SK-N-SH treated with all-trans-retinoic acid at 6 μM for 48 hours (cell line): ENCODE data around the gene WDR18.

Experiments used
- ATAC-seq: fragments of 200-7000 bp; cut with Tn5 transposase; 3 replicates; pipeline ENCODE4 v1.9.1; 2020; ENCODE audit warnings: mild to moderate bottlenecking, moderate library complexity
- ARNTL ChIP-seq: fragments of 450-650 bp; formaldehyde crosslinking; IDR thresholded peaks from 2 replicates; pipeline ENCODE4 v1.5.0; 2020; ENCODE audit warnings: low read depth, mild to moderate bottlenecking, moderate library complexity, borderline replicate concordance
- CSDC2 ChIP-seq: fragments of 250-450 bp; sonication (Bioruptor Pico); IDR thresholded peaks from 2 replicates; pipeline ENCODE4 v1.5.0; 2020; ENCODE audit warnings: mild to moderate bottlenecking, moderate library complexity
- ESRRG ChIP-seq: fragments of 250-450 bp; sonication (Bioruptor Pico); IDR thresholded peaks from 2 replicates; pipeline ENCODE4 v1.6.1; 2021; ENCODE audit warnings: mild to moderate bottlenecking
- OSR1 ChIP-seq: fragments of 250-450 bp; sonication (Bioruptor Pico); IDR thresholded peaks from 2 replicates; pipeline ENCODE4 v1.8.0; 2022; ENCODE audit warnings: moderate library complexity, mild to moderate bottlenecking, inconsistent platforms
- RARB ChIP-seq: fragments of 250-450 bp; sonication (Bioruptor Pico); IDR thresholded peaks from 2 replicates; pipeline ENCODE4 v1.8.0; 2021; ENCODE audit warnings: mild to moderate bottlenecking, moderate library complexity
- SNAI2 ChIP-seq: fragments of 250-450 bp; sonication (Bioruptor Pico); IDR thresholded peaks from 2 replicates; pipeline ENCODE4 v1.5.0; 2020; ENCODE audit warnings: mild to moderate bottlenecking, moderate library complexity
- TCF4 ChIP-seq: fragments of 250-450 bp; sonication (Bioruptor Pico); IDR thresholded peaks from 2 replicates; pipeline ENCODE4 v1.8.0; 2021; ENCODE audit warnings: mild to moderate bottlenecking, moderate library complexity, borderline replicate concordance
- TOX ChIP-seq: fragments of 250-450 bp; sonication (Bioruptor Pico); IDR thresholded peaks from 2 replicates; pipeline ENCODE4 v1.8.0; 2021; ENCODE audit warnings: mild to moderate bottlenecking, moderate library complexity, borderline replicate concordance
- ZFP30 ChIP-seq: fragments of 450-650 bp; formaldehyde crosslinking; IDR thresholded peaks from 2 replicates; pipeline ENCODE4 v1.5.0; 2022; ENCODE audit warnings: mild to moderate bottlenecking, moderate library complexity
- ZNF565 ChIP-seq: fragments of 450-650 bp; formaldehyde crosslinking; conservative IDR thresholded peaks from 2 replicates; pipeline ENCODE4 v1.5.0; 2020; ENCODE audit warnings: low read depth, mild to moderate bottlenecking, moderate library complexity
- ZNF70 ChIP-seq: fragments of 450-650 bp; formaldehyde crosslinking; IDR thresholded peaks from 2 replicates; pipeline ENCODE4 v1.5.0; 2020; ENCODE audit warnings: mild to moderate bottlenecking, moderate library complexity
- TF ChIP-seq, protein P1 (sequence below): fragments of 250-450 bp; sonication (Bioruptor Pico); IDR thresholded peaks from 2 replicates; pipeline ENCODE4 v1.8.0; 2021; ENCODE audit warnings: low read depth, mild to moderate bottlenecking, moderate library complexity, borderline replicate concordance
- TF ChIP-seq, protein P2 (sequence below): fragments of 250-450 bp; sonication (Bioruptor Pico); IDR thresholded peaks from 2 replicates; pipeline ENCODE4 v1.5.1; 2021; ENCODE audit warnings: mild to moderate bottlenecking, moderate library complexity
- TF ChIP-seq, protein P3 (sequence below): fragments of 250-450 bp; sonication (Bioruptor Pico); IDR thresholded peaks from 2 replicates; pipeline ENCODE4 v1.8.0; 2020; ENCODE audit warnings: mild to moderate bottlenecking, moderate library complexity, borderline replicate concordance
- TF ChIP-seq, protein P4 (sequence below): fragments of 250-450 bp; sonication (Bioruptor Pico); IDR thresholded peaks from 2 replicates; pipeline ENCODE4 v1.5.0; 2020; ENCODE audit warnings: mild to moderate bottlenecking, moderate library complexity
- TF ChIP-seq, protein P5 (sequence below): fragments of 250-450 bp; sonication (Bioruptor Pico); IDR thresholded peaks from 2 replicates; pipeline ENCODE4 v1.5.1; 2020; ENCODE audit warnings: low read depth, mild to moderate bottlenecking, moderate library complexity

WDR18 gene, protein sequence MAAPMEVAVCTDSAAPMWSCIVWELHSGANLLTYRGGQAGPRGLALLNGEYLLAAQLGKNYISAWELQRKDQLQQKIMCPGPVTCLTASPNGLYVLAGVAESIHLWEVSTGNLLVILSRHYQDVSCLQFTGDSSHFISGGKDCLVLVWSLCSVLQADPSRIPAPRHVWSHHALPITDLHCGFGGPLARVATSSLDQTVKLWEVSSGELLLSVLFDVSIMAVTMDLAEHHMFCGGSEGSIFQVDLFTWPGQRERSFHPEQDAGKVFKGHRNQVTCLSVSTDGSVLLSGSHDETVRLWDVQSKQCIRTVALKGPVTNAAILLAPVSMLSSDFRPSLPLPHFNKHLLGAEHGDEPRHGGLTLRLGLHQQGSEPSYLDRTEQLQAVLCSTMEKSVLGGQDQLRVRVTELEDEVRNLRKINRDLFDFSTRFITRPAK

DNA sequence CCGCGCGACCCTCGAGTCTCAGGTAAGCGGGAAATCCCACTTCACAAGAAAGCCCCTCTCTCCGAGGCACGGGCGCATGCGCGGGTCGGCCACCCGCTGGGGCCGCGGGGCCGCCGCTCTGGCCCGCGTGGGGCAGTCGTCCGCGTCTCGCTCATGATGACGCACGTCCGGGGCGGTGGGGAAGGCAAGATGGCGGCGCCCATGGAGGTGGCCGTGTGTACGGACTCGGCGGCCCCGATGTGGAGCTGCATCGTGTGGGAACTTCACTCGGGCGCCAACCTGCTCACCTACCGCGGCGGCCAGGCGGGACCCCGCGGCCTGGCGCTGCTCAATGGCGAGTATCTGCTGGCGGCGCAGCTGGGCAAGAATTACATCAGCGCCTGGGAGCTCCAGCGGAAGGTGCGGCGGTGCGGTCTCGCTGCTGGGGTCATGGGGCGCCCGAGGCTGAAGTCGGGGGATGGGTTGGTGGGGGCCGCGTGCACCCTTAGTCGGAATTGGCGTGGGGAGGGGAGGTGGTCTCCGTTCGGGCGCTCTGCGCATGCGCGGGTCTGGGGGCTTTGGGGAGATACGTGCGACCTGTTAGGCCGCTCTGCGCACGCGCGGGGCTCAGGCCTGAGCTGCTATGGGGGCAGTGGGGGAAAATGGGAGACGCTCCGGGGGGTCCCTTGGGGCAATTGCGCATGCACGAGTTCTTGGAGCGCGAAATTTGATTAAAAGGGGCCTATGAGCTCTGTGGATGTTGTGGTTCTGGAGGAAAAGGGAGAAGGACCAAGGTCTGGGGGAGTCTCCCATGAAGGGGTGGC, at the start of gene WDR18:
Gene WDR18, plus strand, starts transcription at position 181 of the 803 bp plus-strand sequence. Its CDS starts 9 bp downstream, at position 190.
- peak; percentile 89 for ATAC-seq
- no peak for TF ChIP-seq ZNF565 (CRISPR knock-in tag)
- no peak for TF ChIP-seq ESRRG (CRISPR knock-in tag)
- TF ChIP-seq SNAI2 (CRISPR knock-in tag): no peak
- no peak for TF ChIP-seq RARB
- TF ChIP-seq, protein P1, sequence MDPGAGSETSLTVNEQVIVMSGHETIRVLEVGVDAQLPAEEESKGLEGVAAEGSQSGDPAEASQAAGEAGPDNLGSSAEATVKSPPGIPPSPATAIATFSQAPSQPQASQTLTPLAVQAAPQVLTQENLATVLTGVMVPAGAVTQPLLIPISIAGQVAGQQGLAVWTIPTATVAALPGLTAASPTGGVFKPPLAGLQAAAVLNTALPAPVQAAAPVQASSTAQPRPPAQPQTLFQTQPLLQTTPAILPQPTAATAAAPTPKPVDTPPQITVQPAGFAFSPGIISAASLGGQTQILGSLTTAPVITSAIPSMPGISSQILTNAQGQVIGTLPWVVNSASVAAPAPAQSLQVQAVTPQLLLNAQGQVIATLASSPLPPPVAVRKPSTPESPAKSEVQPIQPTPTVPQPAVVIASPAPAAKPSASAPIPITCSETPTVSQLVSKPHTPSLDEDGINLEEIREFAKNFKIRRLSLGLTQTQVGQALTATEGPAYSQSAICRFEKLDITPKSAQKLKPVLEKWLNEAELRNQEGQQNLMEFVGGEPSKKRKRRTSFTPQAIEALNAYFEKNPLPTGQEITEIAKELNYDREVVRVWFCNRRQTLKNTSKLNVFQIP: no peak
- TF ChIP-seq, protein P2, sequence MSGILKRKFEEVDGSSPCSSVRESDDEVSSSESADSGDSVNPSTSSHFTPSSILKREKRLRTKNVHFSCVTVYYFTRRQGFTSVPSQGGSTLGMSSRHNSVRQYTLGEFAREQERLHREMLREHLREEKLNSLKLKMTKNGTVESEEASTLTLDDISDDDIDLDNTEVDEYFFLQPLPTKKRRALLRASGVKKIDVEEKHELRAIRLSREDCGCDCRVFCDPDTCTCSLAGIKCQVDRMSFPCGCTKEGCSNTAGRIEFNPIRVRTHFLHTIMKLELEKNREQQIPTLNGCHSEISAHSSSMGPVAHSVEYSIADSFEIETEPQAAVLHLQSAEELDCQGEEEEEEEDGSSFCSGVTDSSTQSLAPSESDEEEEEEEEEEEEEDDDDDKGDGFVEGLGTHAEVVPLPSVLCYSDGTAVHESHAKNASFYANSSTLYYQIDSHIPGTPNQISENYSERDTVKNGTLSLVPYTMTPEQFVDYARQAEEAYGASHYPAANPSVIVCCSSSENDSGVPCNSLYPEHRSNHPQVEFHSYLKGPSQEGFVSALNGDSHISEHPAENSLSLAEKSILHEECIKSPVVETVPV (CRISPR knock-in tag): no peak
- TF ChIP-seq ARNTL (CRISPR knock-in tag): no peak
- TF ChIP-seq TOX: no peak

DNA sequence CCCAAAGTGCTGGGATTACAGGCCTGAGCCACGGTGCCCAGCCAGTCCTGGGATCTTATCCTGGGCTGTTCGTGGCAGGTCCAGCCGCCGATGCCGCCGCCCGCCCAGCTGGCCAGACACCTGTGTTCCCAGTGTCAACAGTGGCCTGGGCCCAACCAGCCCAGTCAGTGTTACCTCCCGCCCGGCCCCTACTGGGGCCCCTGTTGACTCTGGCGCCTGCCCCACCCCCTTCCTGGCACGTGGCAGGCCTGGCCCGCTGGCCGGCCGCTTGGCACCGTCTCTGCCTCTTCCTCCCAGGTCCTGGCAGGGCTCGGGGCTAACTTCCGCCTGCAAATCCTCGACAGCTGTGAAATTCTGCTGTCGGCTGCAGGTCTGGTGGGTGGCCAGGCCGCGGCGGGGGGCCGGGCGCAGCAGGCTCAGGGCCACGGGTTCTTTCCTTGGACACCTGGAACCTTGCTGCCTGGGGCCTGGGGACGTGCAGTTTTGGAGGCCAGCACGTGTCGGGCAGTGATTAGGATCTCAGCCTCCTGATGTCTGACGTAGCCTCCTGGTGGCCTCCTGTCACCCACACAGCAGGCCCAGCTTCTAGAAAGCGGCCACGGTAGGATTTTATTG, 49.2 kb upstream of the WDR18 start:
- ATAC-seq: peak; percentile 32
- TF ChIP-seq ZNF565 (CRISPR knock-in tag) (no peak), CSDC2 (CRISPR knock-in tag) (no peak), ARNTL (CRISPR knock-in tag) (peak; percentile 83), SNAI2 (CRISPR knock-in tag) (0 out of 2 replicates have a peak, but pooled peaks have one; percentile 12), TCF4 (CRISPR knock-in tag) (peak; percentile 59; the same call in 1 of the 2 replicates)
- TF ChIP-seq, protein P3, sequence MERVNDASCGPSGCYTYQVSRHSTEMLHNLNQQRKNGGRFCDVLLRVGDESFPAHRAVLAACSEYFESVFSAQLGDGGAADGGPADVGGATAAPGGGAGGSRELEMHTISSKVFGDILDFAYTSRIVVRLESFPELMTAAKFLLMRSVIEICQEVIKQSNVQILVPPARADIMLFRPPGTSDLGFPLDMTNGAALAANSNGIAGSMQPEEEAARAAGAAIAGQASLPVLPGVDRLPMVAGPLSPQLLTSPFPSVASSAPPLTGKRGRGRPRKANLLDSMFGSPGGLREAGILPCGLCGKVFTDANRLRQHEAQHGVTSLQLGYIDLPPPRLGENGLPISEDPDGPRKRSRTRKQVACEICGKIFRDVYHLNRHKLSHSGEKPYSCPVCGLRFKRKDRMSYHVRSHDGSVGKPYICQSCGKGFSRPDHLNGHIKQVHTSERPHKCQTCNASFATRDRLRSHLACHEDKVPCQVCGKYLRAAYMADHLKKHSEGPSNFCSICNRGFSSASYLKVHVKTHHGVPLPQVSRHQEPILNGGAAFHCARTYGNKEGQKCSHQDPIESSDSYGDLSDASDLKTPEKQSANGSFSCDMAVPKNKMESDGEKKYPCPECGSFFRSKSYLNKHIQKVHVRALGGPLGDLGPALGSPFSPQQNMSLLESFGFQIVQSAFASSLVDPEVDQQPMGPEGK (CRISPR knock-in tag): no peak
- TF ChIP-seq, protein P4, sequence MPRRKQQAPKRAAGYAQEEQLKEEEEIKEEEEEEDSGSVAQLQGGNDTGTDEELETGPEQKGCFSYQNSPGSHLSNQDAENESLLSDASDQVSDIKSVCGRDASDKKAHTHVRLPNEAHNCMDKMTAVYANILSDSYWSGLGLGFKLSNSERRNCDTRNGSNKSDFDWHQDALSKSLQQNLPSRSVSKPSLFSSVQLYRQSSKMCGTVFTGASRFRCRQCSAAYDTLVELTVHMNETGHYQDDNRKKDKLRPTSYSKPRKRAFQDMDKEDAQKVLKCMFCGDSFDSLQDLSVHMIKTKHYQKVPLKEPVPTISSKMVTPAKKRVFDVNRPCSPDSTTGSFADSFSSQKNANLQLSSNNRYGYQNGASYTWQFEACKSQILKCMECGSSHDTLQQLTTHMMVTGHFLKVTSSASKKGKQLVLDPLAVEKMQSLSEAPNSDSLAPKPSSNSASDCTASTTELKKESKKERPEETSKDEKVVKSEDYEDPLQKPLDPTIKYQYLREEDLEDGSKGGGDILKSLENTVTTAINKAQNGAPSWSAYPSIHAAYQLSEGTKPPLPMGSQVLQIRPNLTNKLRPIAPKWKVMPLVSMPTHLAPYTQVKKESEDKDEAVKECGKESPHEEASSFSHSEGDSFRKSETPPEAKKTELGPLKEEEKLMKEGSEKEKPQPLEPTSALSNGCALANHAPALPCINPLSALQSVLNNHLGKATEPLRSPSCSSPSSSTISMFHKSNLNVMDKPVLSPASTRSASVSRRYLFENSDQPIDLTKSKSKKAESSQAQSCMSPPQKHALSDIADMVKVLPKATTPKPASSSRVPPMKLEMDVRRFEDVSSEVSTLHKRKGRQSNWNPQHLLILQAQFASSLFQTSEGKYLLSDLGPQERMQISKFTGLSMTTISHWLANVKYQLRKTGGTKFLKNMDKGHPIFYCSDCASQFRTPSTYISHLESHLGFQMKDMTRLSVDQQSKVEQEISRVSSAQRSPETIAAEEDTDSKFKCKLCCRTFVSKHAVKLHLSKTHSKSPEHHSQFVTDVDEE (CRISPR knock-in tag): peak; percentile 76; the same call in 1 of the 2 replicates
- TF ChIP-seq, protein P5, sequence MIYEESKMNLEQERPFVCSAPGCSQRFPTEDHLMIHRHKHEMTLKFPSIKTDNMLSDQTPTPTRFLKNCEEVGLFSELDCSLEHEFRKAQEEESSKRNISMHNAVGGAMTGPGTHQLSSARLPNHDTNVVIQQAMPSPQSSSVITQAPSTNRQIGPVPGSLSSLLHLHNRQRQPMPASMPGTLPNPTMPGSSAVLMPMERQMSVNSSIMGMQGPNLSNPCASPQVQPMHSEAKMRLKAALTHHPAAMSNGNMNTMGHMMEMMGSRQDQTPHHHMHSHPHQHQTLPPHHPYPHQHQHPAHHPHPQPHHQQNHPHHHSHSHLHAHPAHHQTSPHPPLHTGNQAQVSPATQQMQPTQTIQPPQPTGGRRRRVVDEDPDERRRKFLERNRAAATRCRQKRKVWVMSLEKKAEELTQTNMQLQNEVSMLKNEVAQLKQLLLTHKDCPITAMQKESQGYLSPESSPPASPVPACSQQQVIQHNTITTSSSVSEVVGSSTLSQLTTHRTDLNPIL (CRISPR knock-in tag): no peak
- TF ChIP-seq, protein P2 (CRISPR knock-in tag): no peak

DNA sequence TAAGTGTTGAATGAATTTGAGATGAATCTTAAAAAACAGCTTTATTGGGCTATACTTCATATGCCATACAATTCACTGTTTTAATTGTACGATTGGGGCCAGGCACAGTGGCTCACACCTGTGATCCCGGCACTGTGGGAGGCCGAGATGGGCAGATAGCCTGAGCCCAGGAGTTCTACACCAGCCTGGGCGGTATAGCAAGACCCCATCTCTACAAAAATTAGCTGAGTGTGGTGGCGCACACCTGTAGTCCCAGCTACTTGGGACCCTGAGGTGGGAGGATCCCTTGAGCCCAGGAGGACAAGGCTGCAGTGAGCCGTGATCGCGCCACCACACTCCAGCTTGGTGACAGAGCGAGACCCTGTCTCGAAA, 48.0 kb upstream of the WDR18 start:
- no peak for ATAC-seq
- TF ChIP-seq, protein P5 (CRISPR knock-in tag): no peak
- TF ChIP-seq, protein P1: no peak
- TF ChIP-seq, protein P3 (CRISPR knock-in tag): no peak
- no peak for TF ChIP-seq ZFP30
- no peak for TF ChIP-seq OSR1
- TF ChIP-seq TOX: no peak
- no peak for TF ChIP-seq ZNF70 (CRISPR knock-in tag)
